NCI-H2107 treated with DMSO at 0.1 percent for 48 hours (cell line): Measurements from ENCODE around the gene KLC4.

Experiments used
- DNase-seq: peaks from one replicate; lab custom pipeline; 2025; ENCODE audit not compliant: unreplicated experiment; lab: John Stamatoyannopoulos, UW

KLC4 gene

GRCh38 chr6:43120944-43121913, 61.8 kb downstream of the KLC4 start:
- DNase-seq = no peak

- no peak for DNase-seq
Measured at GRCh38 chr6:43122146-43122545, 62.7 kb downstream of the KLC4 start.

GRCh38 chr6:43123461-43124314, 64.3 kb downstream of the KLC4 start:
- DNase-seq = no peak

- DNase-seq = no peak
Measured at GRCh38 chr6:43124481-43124880, 65.0 kb downstream of the KLC4 start.
